Neural cell (in vitro differentiated cells): Measurements from ENCODE around the gene KIAA1614. TPM values are rescaled to one million over a fixed set of nuclear protein-coding genes. Genes with fewer than 3 reads are reported as not detected.

Experiments
- H2AFZ ChIP-seq: fragments of 200-600, 300-800 bp; sonication (generic), shearing (Covaris generic); 2 replicates; pipeline ENCODE4 v1.6.0; 2014; ENCODE audit warnings: low read depth, mild to moderate bottlenecking, antibody characterized with exemption, low read length, moderate library complexity
- H3F3A ChIP-seq: fragments of 200-600 bp; shearing (Covaris generic); 2 replicates; pipeline ENCODE4 v1.6.1; 2016; ENCODE audit warnings: mild to moderate bottlenecking, moderate library complexity, mixed read lengths, antibody characterized with exemption, low read length; ENCODE audit not compliant: insufficient read depth, poor library complexity, severe bottlenecking
- H3K27ac ChIP-seq: fragments of 200-600, 300-800 bp; sonication (generic), shearing (Covaris generic); 2 replicates; pipeline ENCODE4 v1.5.1; 2014; ENCODE audit warnings: mild to moderate bottlenecking, low read length, moderate library complexity
- H3K27me3 ChIP-seq: fragments of 300-800, 200-600 bp; sonication (generic), shearing (Covaris generic); 2 replicates; pipeline ENCODE4 v1.6.0; 2014; ENCODE audit warnings: mild to moderate bottlenecking, low read depth, low read length, moderate library complexity; ENCODE audit not compliant: insufficient read depth
- H3K36me3 ChIP-seq: fragments of 300-800, 200-600 bp; sonication (generic), shearing (Covaris generic); 2 replicates; pipeline ENCODE4 v1.5.1; 2014; ENCODE audit warnings: mild to moderate bottlenecking, antibody characterized with exemption, low read length, moderate library complexity; ENCODE audit not compliant: insufficient read depth
- H3K4me2 ChIP-seq: fragments of 300-800, 200-600 bp; sonication (generic), shearing (Covaris generic); 2 replicates; pipeline ENCODE4 v1.6.0; 2014; ENCODE audit warnings: mild to moderate bottlenecking, low read length
- H3K4me3 ChIP-seq: fragments of 300-800, 200-600 bp; sonication (generic), shearing (Covaris generic); 2 replicates; pipeline ENCODE4 v1.5.1; 2014; ENCODE audit warnings: mild to moderate bottlenecking, low read length, moderate library complexity
- H3K79me2 ChIP-seq: fragments of 200-600 bp; shearing (Covaris generic); replicated peaks from 2 replicates; pipeline ENCODE4 v1.6.0; 2014; ENCODE audit warnings: mild to moderate bottlenecking, low read length, moderate library complexity; ENCODE audit not compliant: insufficient read depth
- H3K9ac ChIP-seq: fragments of 300-800, 200-600 bp; sonication (generic), shearing (Covaris generic); 2 replicates; pipeline ENCODE4 v1.6.1; 2016; ENCODE audit warnings: mild to moderate bottlenecking, low read length, mixed read lengths
- H3K9me2 ChIP-seq: fragments of 200-600 bp; shearing (Covaris generic); 2 replicates; pipeline ENCODE4 v1.6.1; 2016; ENCODE audit warnings: mild to moderate bottlenecking, low read length, mixed read lengths; ENCODE audit not compliant: insufficient read depth
- H3K9me3 ChIP-seq: fragments of 200-600, 300-800 bp; sonication (generic), shearing (Covaris generic); 2 replicates; pipeline ENCODE4 v1.6.1; 2016; ENCODE audit warnings: mild to moderate bottlenecking, mixed run types, low read length, moderate library complexity, mixed read lengths
- H4K20me1 ChIP-seq: fragments of 200-600 bp; shearing (Covaris generic); 2 replicates; pipeline ENCODE4 v1.6.1; 2016; ENCODE audit warnings: mild to moderate bottlenecking, mixed run types; ENCODE audit not compliant: insufficient read depth
- EP300 ChIP-seq: fragments of 450-650 bp; conservative IDR thresholded peaks from 2 replicates; pipeline ENCODE4 v1.6.1; 2014; ENCODE audit warnings: antibody characterized with exemption, mild to moderate bottlenecking, moderate library complexity; ENCODE audit not compliant: poor library complexity, severe bottlenecking
- EZH2 ChIP-seq: fragments of 200-600, 300-800 bp; shearing (Covaris generic), sonication (generic); IDR thresholded peaks from 2 replicates; pipeline ENCODE4 v1.6.1; 2014; ENCODE audit warnings: antibody characterized with exemption, low read length, borderline replicate concordance, mild to moderate bottlenecking; ENCODE audit not compliant: insufficient read depth, poor library complexity, severe bottlenecking
- MXI1 ChIP-seq: fragments of 450-650 bp; conservative IDR thresholded peaks from 2 replicates; pipeline ENCODE4 v1.6.1; 2014; ENCODE audit warnings: antibody characterized with exemption, mild to moderate bottlenecking; ENCODE audit not compliant: poor library complexity, severe bottlenecking
- POLR2AphosphoS5 ChIP-seq: IDR thresholded peaks from 2 replicates; pipeline ENCODE4 v1.6.1; 2012
- RAD21 ChIP-seq: fragments of 450-650 bp; conservative IDR thresholded peaks from 2 replicates; pipeline ENCODE4 v1.6.1; 2014; ENCODE audit warnings: antibody characterized with exemption, mild to moderate bottlenecking, moderate library complexity
- REST ChIP-seq: IDR thresholded peaks from 2 replicates; pipeline ENCODE4 v1.6.1; 2012; ENCODE audit warnings: borderline replicate concordance
- SMC3 ChIP-seq: fragments of 450-650 bp; conservative IDR thresholded peaks from 2 replicates; pipeline ENCODE4 v1.6.1; 2014; ENCODE audit warnings: antibody characterized with exemption, mild to moderate bottlenecking, moderate library complexity; ENCODE audit not compliant: poor library complexity
- TAF1 ChIP-seq: IDR thresholded peaks from 2 replicates; pipeline ENCODE4 v1.6.1; 2012; ENCODE audit warnings: low read depth
- polyA plus RNA-seq: library from polyadenylated mRNA; depleted of rRNA; stranded (reverse); fragments of >200 nt; gene quantifications from 2 replicates; pipeline ENCODE4 v1.2.3, GENCODE V29; 2014
- TF ChIP-seq, protein P1 (sequence below): fragments of 450-650 bp; IDR thresholded peaks from 2 replicates; pipeline ENCODE4 v1.5.1; 2014; ENCODE audit warnings: antibody characterized with exemption, mild to moderate bottlenecking, moderate library complexity; ENCODE audit not compliant: poor library complexity, severe bottlenecking

KIAA1614 gene
- polyA plus RNA-seq, 1 donor from 2014 or later, result 0.50 TPM

DNA sequence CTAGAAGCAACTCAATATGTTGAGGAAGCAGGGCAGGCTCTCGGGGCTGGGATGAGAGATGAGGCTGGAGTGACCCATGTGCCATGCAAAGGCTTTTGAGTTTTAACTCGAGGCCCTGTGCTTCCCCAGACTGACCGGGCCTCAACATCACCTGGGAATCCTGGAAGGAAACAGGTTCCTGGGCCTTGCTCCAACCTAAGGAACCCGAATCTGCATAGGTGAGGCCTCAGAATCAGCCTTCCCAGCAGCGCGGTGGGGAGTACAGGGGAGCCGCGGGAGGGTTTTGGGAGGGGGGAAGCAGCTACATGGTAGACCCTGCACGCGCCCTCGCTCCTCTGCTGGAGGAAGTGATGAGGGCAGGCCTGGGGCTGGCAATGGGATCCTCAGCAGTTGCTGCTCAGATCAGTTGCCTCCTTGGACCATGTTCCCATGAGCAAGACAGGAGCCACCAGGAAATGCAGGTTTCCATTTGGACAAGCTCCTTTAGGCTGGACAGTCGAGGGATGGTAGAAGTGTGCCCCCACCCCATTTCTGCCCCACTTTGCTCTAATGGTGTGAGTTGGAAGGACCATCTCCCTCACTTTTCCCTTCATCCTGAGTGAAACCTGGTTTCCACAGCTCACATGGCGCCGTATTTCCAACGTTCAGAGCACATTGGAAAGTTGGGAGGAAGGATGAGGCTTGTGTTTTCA is 4.5 kb upstream of the KIAA1614 start:
- Histone ChIP-seq H3F3A (no peaks in the 10 kb centered on the region), H2AFZ (no peak overlapping the region), H4K20me1 (no peaks in the 10 kb centered on the region), H3K4me2 (no peak overlapping the region), H3K36me3 (no peaks in the 10 kb centered on the region), H3K9me3 (no peaks in the 10 kb centered on the region), H3K4me3 (no peak overlapping the region), H3K27me3 (peaks cover 23% of the 10 kb centered on the region), H3K9ac (no peak overlapping the region), H3K9me2 (no peaks in the 10 kb centered on the region), H3K27ac (no peak overlapping the region), H3K79me2 (no peaks in the 10 kb centered on the region)
- no peak for TF ChIP-seq MXI1
- TF ChIP-seq RAD21, result no peak
- TF ChIP-seq, protein P1, sequence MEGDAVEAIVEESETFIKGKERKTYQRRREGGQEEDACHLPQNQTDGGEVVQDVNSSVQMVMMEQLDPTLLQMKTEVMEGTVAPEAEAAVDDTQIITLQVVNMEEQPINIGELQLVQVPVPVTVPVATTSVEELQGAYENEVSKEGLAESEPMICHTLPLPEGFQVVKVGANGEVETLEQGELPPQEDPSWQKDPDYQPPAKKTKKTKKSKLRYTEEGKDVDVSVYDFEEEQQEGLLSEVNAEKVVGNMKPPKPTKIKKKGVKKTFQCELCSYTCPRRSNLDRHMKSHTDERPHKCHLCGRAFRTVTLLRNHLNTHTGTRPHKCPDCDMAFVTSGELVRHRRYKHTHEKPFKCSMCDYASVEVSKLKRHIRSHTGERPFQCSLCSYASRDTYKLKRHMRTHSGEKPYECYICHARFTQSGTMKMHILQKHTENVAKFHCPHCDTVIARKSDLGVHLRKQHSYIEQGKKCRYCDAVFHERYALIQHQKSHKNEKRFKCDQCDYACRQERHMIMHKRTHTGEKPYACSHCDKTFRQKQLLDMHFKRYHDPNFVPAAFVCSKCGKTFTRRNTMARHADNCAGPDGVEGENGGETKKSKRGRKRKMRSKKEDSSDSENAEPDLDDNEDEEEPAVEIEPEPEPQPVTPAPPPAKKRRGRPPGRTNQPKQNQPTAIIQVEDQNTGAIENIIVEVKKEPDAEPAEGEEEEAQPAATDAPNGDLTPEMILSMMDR, result no peak
- TF ChIP-seq SMC3, result no peak
- no peak for TF ChIP-seq EZH2

- Histone ChIP-seq H3K4me2 (no peak overlapping the region), H3K9ac (no peak overlapping the region), H3K79me2 (no peaks in the 10 kb centered on the region)
These were observed 3.7 kb upstream of the KIAA1614 start for GRCh38 chr1:180909005-180909414.

More at GRCh38 chr1:180909005-180909414, 3.7 kb upstream of the KIAA1614 start:
- Histone ChIP-seq H3K27me3 (peaks cover 31% of the 10 kb centered on the region), H4K20me1 (no peaks in the 10 kb centered on the region), H3F3A (no peaks in the 10 kb centered on the region), H3K9me3 (no peaks in the 10 kb centered on the region), H3K27ac (no peak overlapping the region), H2AFZ (no peak overlapping the region), H3K9me2 (no peaks in the 10 kb centered on the region), H3K36me3 (no peaks in the 10 kb centered on the region), H3K4me3 (no peak overlapping the region)
- TF ChIP-seq REST (no peak), MXI1 (no peak), SMC3 (no peak), POLR2AphosphoS5 (no peak), RAD21 (no peak), EP300 (no peak), EZH2 (no peak), TAF1 (no peak)
- TF ChIP-seq, protein P1, result no peak
